GM12874 (cell line): ENCODE results near the gene FOXL2.

Source experiments
- CTCF ChIP-seq: IDR thresholded peaks from 2 replicates; pipeline ENCODE4 v1.5.1; 2011; ENCODE audit warnings: low read depth, mild to moderate bottlenecking, control low read depth, low read length, moderate library complexity; ENCODE audit not compliant: insufficient read depth

The FOXL2 gene

DNA sequence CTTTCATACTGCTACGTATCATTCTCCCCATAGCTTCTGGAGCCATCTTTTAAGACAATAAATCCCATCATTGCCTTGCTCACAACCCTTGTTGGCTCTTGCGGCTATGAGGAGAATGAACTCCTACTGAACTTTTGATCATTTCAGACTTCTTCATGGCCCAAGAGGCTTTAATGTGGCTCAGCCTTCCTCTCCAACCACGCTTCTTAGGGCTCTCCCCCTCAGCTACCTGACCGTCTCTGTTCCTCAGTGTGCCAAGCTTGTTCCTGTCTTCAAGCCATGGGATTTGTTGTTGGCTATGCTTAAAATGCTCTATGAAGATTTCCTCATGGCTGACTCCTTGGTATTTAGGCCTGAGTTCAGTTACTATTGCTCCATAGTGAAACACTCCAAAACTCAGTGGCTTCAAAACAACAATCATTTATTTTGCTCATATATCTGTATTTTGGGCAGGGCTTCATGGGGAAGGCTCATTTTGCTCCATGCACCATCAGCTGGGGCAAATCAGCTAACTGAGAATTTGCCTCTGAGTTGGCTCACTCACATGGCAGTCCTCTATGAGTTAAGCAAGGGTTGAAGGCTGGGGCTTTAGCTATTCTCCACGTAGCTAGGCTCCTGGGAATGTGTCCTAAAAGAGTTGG is 47.5 kb downstream of the FOXL2 start:
- no peak for TF ChIP-seq CTCF

DNA sequence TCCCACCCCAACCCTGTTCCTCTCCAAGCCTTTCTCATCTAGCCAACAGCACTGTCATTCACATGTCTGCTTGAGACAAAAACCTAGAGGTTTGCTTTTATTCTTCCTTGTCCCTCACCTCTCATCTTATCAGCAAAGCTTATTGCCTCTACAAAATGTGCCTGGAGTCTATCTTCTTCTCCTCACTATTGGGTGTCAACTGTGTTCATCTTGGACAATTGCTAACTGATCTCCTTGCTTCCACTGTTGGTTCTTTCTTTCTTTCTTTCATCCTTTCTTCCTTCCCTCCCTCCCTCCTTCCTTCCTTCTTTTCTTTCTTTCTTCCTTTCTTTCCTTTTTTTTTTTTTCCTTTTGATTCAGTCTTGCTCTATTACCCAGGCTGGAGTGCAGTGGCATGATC is 48.2 kb downstream of the FOXL2 start:
- TF ChIP-seq CTCF, result no peak

DNA sequence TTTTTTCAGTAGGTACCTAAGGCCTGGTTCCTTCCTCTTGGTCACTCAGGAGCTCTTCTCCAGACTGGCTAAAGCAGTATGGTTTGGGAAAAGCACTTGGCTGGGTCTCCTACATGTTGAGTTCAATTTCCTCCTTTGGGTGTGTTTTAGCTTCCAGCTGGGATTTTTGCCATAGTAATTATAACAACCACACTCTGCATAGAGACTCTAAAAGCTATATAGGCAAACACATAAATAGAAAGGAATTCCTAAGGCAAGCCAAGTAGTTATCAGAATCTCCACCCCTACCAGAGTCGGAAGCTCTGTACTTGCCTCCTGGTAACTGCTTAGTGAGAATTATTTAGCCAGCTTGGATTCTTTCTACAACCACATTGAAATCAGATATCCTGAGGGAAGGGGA is 48.6 kb downstream of the FOXL2 start:
- TF ChIP-seq CTCF, result no peak
